ENCODE results near the gene DUSP23. TPM values are rescaled to one million over a fixed set of nuclear protein-coding genes. Genes with fewer than 3 reads are reported as not detected.

The DUSP23 gene
- polyA plus RNA-seq, 1 experiment = 22.8 TPM

DNA sequence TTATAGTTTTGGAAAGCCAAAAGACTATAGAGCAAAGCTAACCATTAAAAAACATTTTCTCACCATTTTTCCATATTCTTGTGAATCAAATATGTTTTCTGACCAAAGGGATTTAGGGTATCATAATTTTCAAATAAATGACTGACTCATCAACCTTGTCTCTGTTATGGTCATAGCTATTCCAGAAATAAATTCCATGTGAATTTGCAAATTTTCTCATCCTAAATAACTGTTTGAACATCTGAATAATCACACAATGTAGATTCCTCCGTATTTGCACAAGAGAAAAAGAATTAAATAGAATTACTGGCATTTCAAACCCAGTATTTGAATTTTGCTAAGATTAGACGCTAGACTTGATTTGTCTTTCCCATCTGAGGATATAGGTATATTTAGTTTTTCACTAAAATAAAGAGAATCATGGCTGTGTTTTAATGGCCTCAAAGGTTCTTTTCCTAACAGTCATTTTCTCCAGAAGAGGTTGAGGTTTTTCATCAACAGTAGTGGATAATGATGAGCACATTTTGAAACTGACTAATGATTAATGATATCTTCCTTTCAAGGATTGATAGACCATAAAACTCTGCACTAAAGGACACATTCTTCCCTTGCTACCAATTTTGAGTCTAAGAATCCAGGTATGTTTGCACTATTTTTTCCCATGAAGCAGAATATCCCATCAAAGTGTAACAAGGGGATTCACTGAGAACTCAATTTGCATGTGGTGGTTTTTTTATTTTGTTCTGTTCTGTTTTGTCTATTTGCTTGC, 9.5 kb upstream of the DUSP23 start:
- no peak for TF ChIP-seq CTCF (IDR thresholded peaks at IDR 0.05; ENCODE audit: insufficient read depth, low read depth, low read length)
- peaks cover 3% of the 10 kb centered on the region for H3K27me3 ChIP-seq (ENCODE audit: control insufficient read depth, insufficient read depth, low read length)
- DNase-seq (ENCODE audit: low read depth) = no peak
- H3K4me3 ChIP-seq (ENCODE audit: low read depth, low read length) = no peak overlapping the region
- no peaks in the 10 kb centered on the region for H3K36me3 ChIP-seq (ENCODE audit: control insufficient read depth, insufficient read depth, low read length)
- CTCF ChIA-PET = no interaction called here
- POLR2A ChIA-PET = no interaction called here

DNA sequence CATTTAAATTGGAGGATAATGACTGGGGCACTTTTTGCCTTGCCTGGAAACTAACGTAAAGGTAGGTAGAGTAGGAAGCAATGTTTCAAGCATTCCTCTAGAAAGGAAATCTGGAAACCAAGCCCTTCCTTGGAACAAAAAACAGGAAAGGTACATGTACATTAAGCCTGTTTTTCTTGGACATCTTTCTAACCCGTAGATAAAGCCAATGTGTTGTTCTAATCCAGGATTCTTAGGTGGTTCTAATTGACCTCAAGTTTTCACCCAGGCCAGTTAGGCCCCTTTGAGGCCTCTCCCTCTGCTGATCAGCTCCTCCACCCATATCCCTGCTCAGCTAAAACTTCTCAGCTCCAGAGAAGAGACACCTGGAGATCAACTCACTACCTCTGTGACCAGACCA, 6.3 kb upstream of the DUSP23 start:
- TF ChIP-seq CTCF (IDR thresholded peaks at IDR 0.05; ENCODE audit: insufficient read depth, low read depth, low read length) = no peak
- Histone ChIP-seq H3K4me3 (ENCODE audit: low read depth, low read length) (no peak overlapping the region), H3K27me3 (ENCODE audit: control insufficient read depth, insufficient read depth, low read length) (peaks cover 5% of the 10 kb centered on the region), H3K36me3 (ENCODE audit: control insufficient read depth, insufficient read depth, low read length) (no peaks in the 10 kb centered on the region)
- CTCF ChIA-PET = interaction anchor here (1.1 to 5.8 kb wide), 3 partner anchors 24 to 560 kb away, joined by 3 to 36 read pairs (median 11); no protein-coding TSS in a partner anchor
- DNase-seq (ENCODE audit: low read depth) = no peak
- POLR2A ChIA-PET = no interaction called here

DNA sequence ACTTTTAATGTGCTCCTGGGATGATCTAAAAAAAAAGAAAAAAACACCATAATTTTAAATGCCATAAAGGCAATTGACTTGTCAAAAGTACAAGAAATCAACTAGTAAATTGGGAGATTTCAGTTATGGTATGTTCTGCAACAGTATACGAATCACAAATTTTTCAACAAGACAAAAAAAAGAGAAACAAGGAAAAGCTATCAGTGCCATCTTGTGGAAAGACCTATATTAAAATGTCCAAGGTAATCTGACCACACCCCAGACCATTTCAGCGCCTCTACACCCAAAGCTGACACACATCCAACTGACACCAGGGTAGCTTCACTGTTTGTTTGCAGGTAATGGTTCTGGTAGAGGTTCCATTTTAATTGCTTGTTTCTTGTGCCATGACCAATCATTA, 5.0 kb upstream of the DUSP23 start:
- POLR2A ChIA-PET = no interaction called here
- no peak overlapping the region for H3K4me3 ChIP-seq (ENCODE audit: low read depth, low read length)
- no peaks in the 10 kb centered on the region for H3K36me3 ChIP-seq (ENCODE audit: control insufficient read depth, insufficient read depth, low read length)
- no peak for TF ChIP-seq CTCF (IDR thresholded peaks at IDR 0.05; ENCODE audit: insufficient read depth, low read depth, low read length)
- CTCF ChIA-PET = interaction anchor here (0.7 to 5.8 kb wide), 6 partner anchors 23 to 561 kb away, joined by 3 to 36 read pairs (median 4); no protein-coding TSS in a partner anchor
- peaks cover 5% of the 10 kb centered on the region for H3K27me3 ChIP-seq (ENCODE audit: control insufficient read depth, insufficient read depth, low read length)
- DNase-seq (ENCODE audit: low read depth) = no peak

DNA sequence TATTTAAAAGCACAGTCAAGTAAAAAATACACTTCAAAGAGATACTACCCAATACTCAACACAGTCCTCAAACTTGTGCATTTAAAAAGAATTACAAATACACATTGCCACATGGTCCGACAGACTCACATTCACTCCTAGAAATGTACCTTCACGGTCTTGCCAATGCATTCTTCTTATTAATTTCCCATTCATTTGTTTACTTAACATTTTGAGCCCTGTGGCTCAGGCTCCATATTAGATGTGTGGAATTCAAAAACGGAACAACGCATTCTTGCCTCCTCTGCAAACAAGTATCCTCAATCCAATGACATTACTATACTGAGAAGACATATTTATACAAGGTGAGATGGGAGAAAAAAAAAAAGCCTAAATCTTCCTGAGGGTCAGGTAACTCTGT, 2.5 kb upstream of the DUSP23 start:
- no peak overlapping the region for H3K4me3 ChIP-seq (ENCODE audit: low read depth, low read length)
- no peaks in the 10 kb centered on the region for H3K36me3 ChIP-seq (ENCODE audit: control insufficient read depth, insufficient read depth, low read length)
- ChIA-PET CTCF (interaction anchor here (2.1 to 5.8 kb wide), 2 partner anchors 113 to 229 kb away, joined by 7 to 36 read pairs; no protein-coding TSS in a partner anchor), POLR2A (no interaction called here)
- DNase-seq (ENCODE audit: low read depth) = no peak
- no peak for TF ChIP-seq CTCF (IDR thresholded peaks at IDR 0.05; ENCODE audit: insufficient read depth, low read depth, low read length)
- H3K27me3 ChIP-seq (ENCODE audit: control insufficient read depth, insufficient read depth, low read length) = peaks cover 2% of the 10 kb centered on the region

DNA sequence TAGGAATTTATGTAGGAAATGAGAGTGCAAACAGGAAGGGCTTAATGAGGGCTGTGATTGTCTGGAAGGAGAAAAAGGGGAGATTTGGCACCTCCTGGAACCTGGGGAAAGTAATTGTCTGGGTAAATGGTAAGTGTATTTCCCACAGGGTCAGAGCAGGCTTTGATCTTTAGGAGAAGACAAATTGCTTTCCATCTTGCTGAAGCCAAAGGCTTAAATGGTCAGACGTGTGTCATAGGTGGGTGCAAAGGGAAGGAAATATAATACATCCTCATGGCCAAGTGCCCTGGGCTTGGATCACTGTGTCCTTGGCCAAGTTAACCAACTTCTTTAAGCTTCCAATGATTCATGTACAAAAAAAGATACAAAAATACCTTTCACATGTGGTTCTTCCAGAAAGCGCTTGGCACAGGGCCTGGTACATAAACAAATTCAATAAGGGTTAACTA, 1.3 kb upstream of the DUSP23 start:
- DNase-seq (ENCODE audit: low read depth) = no peak
- Histone ChIP-seq H3K36me3 (ENCODE audit: control insufficient read depth, insufficient read depth, low read length) (no peaks in the 10 kb centered on the region), H3K27me3 (ENCODE audit: control insufficient read depth, insufficient read depth, low read length) (peaks cover 2% of the 10 kb centered on the region), H3K4me3 (ENCODE audit: low read depth, low read length) (no peak overlapping the region)
- TF ChIP-seq CTCF (IDR thresholded peaks at IDR 0.05; ENCODE audit: insufficient read depth, low read depth, low read length) = no peak
- ChIA-PET CTCF (interaction anchor here (0.7 to 5.8 kb wide), 2 partner anchors 112 to 562 kb away, joined by 3 to 36 read pairs; no protein-coding TSS in a partner anchor), POLR2A (no interaction called here)
